Stimulated activated CD8-positive, alpha-beta memory T cell treated with anti-CD3 and anti-CD28 coated beads, Interleukin-7, amount 100 ng/mL, for 24 hours (primary cell): Measurements from ENCODE around the gene ZNF74.
"Not testable (repeated sequence)": the region's sequence is repeated elsewhere in the genome, so short reads cannot be mapped to it uniquely, and the experiment has no call there.

Experiments used
- DNase-seq: peaks from one replicate; pipeline ENCODE4 v3.0.0-alpha.2; 2020; ENCODE audit warnings: low read depth

The ZNF74 gene

DNA sequence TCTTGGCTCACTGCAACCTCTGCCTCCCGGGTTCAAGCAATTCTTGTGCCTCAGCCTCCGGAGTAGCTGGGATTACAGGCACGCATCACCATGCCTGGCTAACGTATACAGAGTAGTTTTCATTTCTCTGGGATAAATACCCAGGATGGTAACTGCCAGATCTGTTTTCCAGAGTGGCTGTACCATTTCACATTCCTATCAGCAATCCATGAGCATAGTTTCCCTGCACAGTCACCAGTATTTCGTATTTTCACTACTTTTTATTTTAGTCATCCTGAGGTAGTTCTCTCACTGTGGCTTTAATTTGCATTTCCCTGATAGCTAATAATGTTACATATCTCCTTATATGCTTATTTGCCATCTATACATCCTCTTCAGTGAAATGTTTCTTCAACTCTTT is 54.7 kb downstream of the ZNF74 start:
- no peak for DNase-seq

- DNase-seq: no peak
These were observed 56.0 kb downstream of the ZNF74 start for GRCh38 chr22:20449819-20450550.

DNA sequence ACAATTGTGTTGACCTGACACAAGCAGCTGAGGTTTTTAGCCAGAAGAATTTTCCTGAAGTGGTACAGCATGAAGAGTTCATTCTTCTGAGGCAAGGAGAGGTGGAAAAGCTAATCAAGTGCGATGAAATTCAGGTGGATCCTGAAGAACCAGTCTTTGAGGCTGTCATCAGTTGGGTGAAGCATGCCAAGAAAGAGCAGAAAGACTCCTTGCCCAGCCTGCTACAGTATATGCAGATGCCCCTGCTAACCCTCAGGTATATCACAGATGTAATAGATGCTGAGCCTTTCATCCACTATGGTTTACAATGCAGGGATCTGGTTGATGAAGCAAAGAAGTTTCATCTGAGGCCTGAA is 56.6 kb downstream of the ZNF74 start:
- no peak for DNase-seq

- DNase-seq: not testable (repeated sequence)
These were observed 57.3 kb downstream of the ZNF74 start for GRCh38 chr22:20451129-20451778.

DNA sequence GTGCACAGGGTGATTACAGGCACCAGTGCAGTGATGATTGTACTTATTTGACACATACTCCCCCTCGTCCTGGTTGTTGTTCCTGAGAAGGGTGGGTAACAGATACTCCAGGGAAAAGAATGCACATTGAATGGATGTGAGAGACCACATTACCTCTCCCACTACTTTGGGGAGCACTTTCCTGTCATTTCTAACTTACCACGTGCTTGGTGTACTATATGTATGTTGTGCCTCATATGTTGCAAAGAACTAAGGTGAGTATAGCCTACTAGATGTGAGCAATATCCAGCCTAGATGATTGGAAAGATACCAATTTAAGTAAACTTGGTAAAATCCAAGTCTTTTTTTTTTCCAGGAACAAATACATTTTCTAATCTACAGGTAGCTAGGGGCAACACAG is 58.0 kb downstream of the ZNF74 start:
- DNase-seq: no peak

- no peak for DNase-seq
These were observed 59.3 kb downstream of the ZNF74 start for GRCh38 chr22:20453222-20453621.

DNA sequence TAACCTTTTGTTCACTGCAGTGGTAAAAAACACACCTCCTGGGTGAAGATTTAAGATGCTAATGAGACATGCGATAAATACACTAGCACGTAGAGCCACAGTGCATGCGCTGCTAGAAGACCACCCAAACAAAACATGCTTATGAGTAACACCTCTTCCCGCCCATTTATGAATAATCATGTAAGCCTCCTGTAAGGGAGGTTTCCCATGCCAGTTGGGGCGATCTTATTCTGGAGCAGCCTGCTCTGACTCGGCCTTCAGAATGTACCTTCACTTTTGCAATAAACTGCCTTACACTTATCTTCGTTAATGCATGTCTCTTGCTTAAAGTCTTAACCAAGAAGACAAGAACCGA is 61.7 kb downstream of the ZNF74 start:
- DNase-seq: no peak

- peak; percentile 37 for DNase-seq
These were observed 62.2 kb downstream of the ZNF74 start for GRCh38 chr22:20456064-20456721.

- no peak for DNase-seq
These were observed 62.7 kb downstream of the ZNF74 start for GRCh38 chr22:20456722-20457076.

DNA sequence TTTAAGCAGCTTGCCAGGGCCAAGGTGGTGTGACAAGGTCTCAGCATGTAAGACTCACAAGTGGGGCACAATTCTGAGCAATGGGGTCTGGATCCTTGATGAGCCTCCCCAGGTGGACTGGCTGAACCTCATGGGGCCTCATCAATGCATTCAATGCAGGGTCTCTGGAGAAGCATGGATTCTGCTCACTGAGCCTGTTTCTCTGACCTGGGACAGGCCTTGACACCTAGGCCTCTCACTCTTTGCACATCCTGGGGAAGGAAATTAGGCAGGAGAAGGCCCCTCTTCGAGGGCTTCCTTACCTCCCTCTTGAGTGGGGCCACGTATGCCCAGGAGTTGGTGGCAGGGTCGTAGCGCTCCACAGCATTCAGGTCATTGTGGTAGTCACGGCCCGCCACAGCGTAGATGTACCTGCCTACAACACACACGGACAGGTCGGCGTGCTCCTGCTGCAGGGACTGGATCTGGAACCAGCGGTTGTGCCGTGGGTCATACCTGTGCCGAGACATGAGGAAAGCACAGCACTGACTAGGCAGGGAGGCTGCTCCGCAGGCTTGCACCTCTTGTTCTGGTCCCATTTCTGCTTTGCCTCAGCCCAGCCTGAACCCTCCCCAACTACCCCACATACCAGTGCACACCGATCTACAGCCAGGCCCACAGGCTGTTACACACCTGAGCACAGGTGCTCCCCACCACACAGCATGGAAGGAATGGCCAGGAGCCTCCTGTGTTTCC is 63.7 kb downstream of the ZNF74 start:
- no peak for DNase-seq
